GM23338 (cell line): ENCODE results near the gene CALCR. TPM values are rescaled to one million over a fixed set of nuclear protein-coding genes. Genes with fewer than 3 reads are reported as not detected.

Experiments used
- ATAC-seq: fragments of 200-7000 bp; cut with Tn5 transposase; 3 replicates; pipeline ENCODE4 v1.9.1; 2020
- DNase-seq: peaks from one replicate; pipeline ENCODE4 v3.0.0-alpha.2; 2015; ENCODE audit warnings: low spot score
- H2AFZ ChIP-seq: fragments of 200-600 bp; sonication (generic); 2 replicates; pipeline ENCODE4 v1.8.0; 2016; ENCODE audit warnings: antibody characterized with exemption, mild to moderate bottlenecking, moderate library complexity
- H3F3A ChIP-seq: fragments of 200-600 bp; sonication (generic); replicated peaks from 2 replicates; pipeline ENCODE4 v1.8.0; 2017; ENCODE audit warnings: antibody characterized with exemption, mixed run types, low read depth
- H3K27ac ChIP-seq: fragments of 200-600 bp; sonication (generic); 2 replicates; pipeline ENCODE4 v1.6.1; 2016; ENCODE audit warnings: low read depth
- H3K27me3 ChIP-seq: fragments of 200-600 bp; sonication (generic); 2 replicates; pipeline ENCODE4 v1.8.0; 2016; ENCODE audit warnings: mild to moderate bottlenecking, mixed run types, moderate library complexity; ENCODE audit not compliant: insufficient read depth
- H3K36me3 ChIP-seq: fragments of 200-600 bp; sonication (generic); 2 replicates; pipeline ENCODE4 v1.8.0; 2016; ENCODE audit warnings: mild to moderate bottlenecking; ENCODE audit not compliant: insufficient read depth
- H3K4me1 ChIP-seq: fragments of 200-600 bp; sonication (generic); 2 replicates; pipeline ENCODE4 v1.8.0; 2016; ENCODE audit warnings: mild to moderate bottlenecking, moderate library complexity; ENCODE audit not compliant: insufficient read depth
- H3K4me2 ChIP-seq: fragments of 200-600 bp; sonication (generic); 2 replicates; pipeline ENCODE4 v1.7.1; 2017; ENCODE audit warnings: mixed run types
- H3K4me3 ChIP-seq: fragments of 200-600 bp; sonication (generic); 2 replicates; pipeline ENCODE4 v1.6.1; 2016; ENCODE audit warnings: mixed run types
- H3K79me2 ChIP-seq: fragments of 200-600 bp; sonication (generic); replicated peaks from 2 replicates; pipeline ENCODE4 v1.8.0; 2017; ENCODE audit warnings: mild to moderate bottlenecking; ENCODE audit not compliant: insufficient read depth
- H3K9me2 ChIP-seq: fragments of 200-600 bp; sonication (generic); 2 replicates; pipeline ENCODE4 v1.8.0; 2017; ENCODE audit not compliant: insufficient read depth
- H4K20me1 ChIP-seq: fragments of 200-600 bp; sonication (generic); replicated peaks from 2 replicates; pipeline ENCODE4 v1.8.0; 2017; ENCODE audit warnings: mild to moderate bottlenecking; ENCODE audit not compliant: insufficient read depth
- H3K27ac Mint-ChIP-seq: 2 replicates; pipeline ENCODE4 v1.8.0; 2020; ENCODE audit warnings: inconsistent platforms, mild to moderate bottlenecking, moderate library complexity, mixed read lengths
- H3K27me3 Mint-ChIP-seq: 3 replicates; pipeline ENCODE4 v1.8.0; 2022; ENCODE audit warnings: low read depth, mild to moderate bottlenecking, moderate library complexity, mixed read lengths, inconsistent platforms; ENCODE audit not compliant: insufficient read depth, poor library complexity
- H3K36me3 Mint-ChIP-seq: 3 replicates; pipeline ENCODE4 v1.8.0; 2021; ENCODE audit warnings: low read depth, mild to moderate bottlenecking, inconsistent platforms, moderate library complexity, mixed read lengths
- H3K4me1 Mint-ChIP-seq: 3 replicates; pipeline ENCODE4 v1.8.0; 2020; ENCODE audit warnings: mild to moderate bottlenecking, inconsistent platforms, mixed read lengths
- H3K4me3 Mint-ChIP-seq: 3 replicates; pipeline ENCODE4 v1.8.0; 2021; ENCODE audit warnings: moderate library complexity, mild to moderate bottlenecking, inconsistent platforms, mixed read lengths
- H3K9me3 Mint-ChIP-seq: 3 replicates; pipeline ENCODE4 v1.8.0; 2020; ENCODE audit warnings: moderate library complexity, mild to moderate bottlenecking, inconsistent platforms, mixed read lengths
- CREB1 ChIP-seq: fragments of 250-450 bp; sonication (Bioruptor Pico); IDR thresholded peaks from 2 replicates; pipeline ENCODE4 v1.5.0; 2020; ENCODE audit warnings: low read depth, mild to moderate bottlenecking, moderate library complexity
- CTCF ChIP-seq, 2 experiments: fragments of 200-600 bp in 1 of 2; sonication (generic) in 1 of 2; conservative IDR thresholded peaks; 2 replicates each; pipeline versions ENCODE4 v1.5.1 to v1.6.1; 2016 to 2017; ENCODE audit warnings: antibody characterized with exemption in 2 of 2, low read depth in 2 of 2, mild to moderate bottlenecking in 2 of 2, moderate library complexity in 1 of 2
- ETS1 ChIP-seq: IDR thresholded peaks from 2 replicates; pipeline ENCODE4 v1.6.1; 2016; ENCODE audit warnings: antibody characterized with exemption
- EZH2 ChIP-seq: fragments of 200-600 bp; sonication (generic); IDR thresholded peaks from one replicate; pipeline ENCODE4 v1.8.0; 2017; ENCODE audit warnings: antibody characterized with exemption, mild to moderate bottlenecking, low read depth; ENCODE audit not compliant: unreplicated experiment
- EZH2phosphoT487 ChIP-seq: fragments of 200-600 bp; sonication (generic); IDR thresholded peaks from one replicate; pipeline ENCODE4 v1.8.1; 2018; ENCODE audit warnings: antibody characterized with exemption; ENCODE audit not compliant: unreplicated experiment
- JUNB ChIP-seq: IDR thresholded peaks from one replicate; pipeline ENCODE4 v1.6.1; 2016; ENCODE audit warnings: antibody characterized with exemption; ENCODE audit not compliant: unreplicated experiment
- NANOG ChIP-seq: IDR thresholded peaks from 2 replicates; pipeline ENCODE4 v1.6.1; 2016; ENCODE audit warnings: antibody characterized with exemption, borderline replicate concordance
- POLR2AphosphoS5 ChIP-seq: IDR thresholded peaks from 2 replicates; pipeline ENCODE4 v1.6.1; 2016; ENCODE audit warnings: antibody characterized with exemption, low read depth
- REST ChIP-seq: IDR thresholded peaks from one replicate; pipeline ENCODE4 v1.6.1; 2018; ENCODE audit warnings: antibody characterized with exemption; ENCODE audit not compliant: unreplicated experiment
- STAT1 ChIP-seq: IDR thresholded peaks from one replicate; pipeline ENCODE4 v1.6.1; 2016; ENCODE audit warnings: antibody characterized with exemption; ENCODE audit not compliant: unreplicated experiment
- ZNF114 ChIP-seq: fragments of 250-450 bp; sonication (Bioruptor Pico); IDR thresholded peaks from 2 replicates; pipeline ENCODE4 v1.5.0; 2020; ENCODE audit warnings: mild to moderate bottlenecking, moderate library complexity
- ZNF331 ChIP-seq: fragments of 250-450 bp; sonication (Bioruptor Pico); IDR thresholded peaks from 2 replicates; pipeline ENCODE4 v1.5.0; 2020; ENCODE audit warnings: low read depth, mild to moderate bottlenecking, moderate library complexity
- ZNF462 ChIP-seq: fragments of 250-450 bp; sonication (Bioruptor Pico); IDR thresholded peaks from 2 replicates; pipeline ENCODE4 v1.5.0; 2020; ENCODE audit warnings: mild to moderate bottlenecking, moderate library complexity
- polyA plus RNA-seq: library from polyadenylated mRNA; unstranded; fragments of >200 nt; fragmentation: Nextera tagmentation; extraction: Ambion mirVana; gene quantifications from 2 replicates; pipeline ENCODE4 v1.2.1, GENCODE V29; 2016
- total RNA-seq: library from RNA; depleted of rRNA; stranded (reverse); fragments of >200 nt; shearing (Covaris generic); gene quantifications from 2 replicates; pipeline ENCODE4 v1.2.3, GENCODE V29; 2014

The CALCR gene
- total and polyA plus RNA-seq, 2 experiments from 2014 or later, result 0.32 to 1.6 TPM

GRCh38 chr7:93447509-93447908 lies 127.0 kb downstream of the CALCR start:
- Histone ChIP-seq H3K4me3 (no peak overlapping the region), H3F3A (no peaks in the 10 kb centered on the region), H3K9me2 (no peaks in the 10 kb centered on the region; the same call in 1 of the 2 replicates), H3K36me3 (no peaks in the 10 kb centered on the region), H2AFZ (peak overlapping the region; percentile 49; the same call in 1 of the 2 replicates), H3K27ac (no peak overlapping the region), H3K4me1 (peaks cover 9% of the 10 kb centered on the region), H3K27me3 (no peaks in the 10 kb centered on the region), H3K4me2 (no peak overlapping the region), H3K79me2 (no peaks in the 10 kb centered on the region), H4K20me1 (no peaks in the 10 kb centered on the region)
- no peak overlapping the region for H3K27ac Mint-ChIP-seq
- TF ChIP-seq ZNF462 (no peak), ZNF114 (CRISPR knock-in tag) (no peak), REST (no peak), POLR2AphosphoS5 (no peak), STAT1 (no peak), CREB1 (no peak), ZNF331 (CRISPR knock-in tag) (no peak), EZH2 (no peak), EZH2phosphoT487 (no peak), NANOG (no peak), JUNB (no peak), CTCF (conservative IDR thresholded peaks at IDR 0.05; ENCODE audit: low read depth in 2 of 2) (no peak), ETS1 (no peak)
- H3K4me3 Mint-ChIP-seq, result no peak overlapping the region
- H3K27me3 Mint-ChIP-seq, result peaks cover 2% of the 10 kb centered on the region
- no peak for DNase-seq
- H3K36me3 Mint-ChIP-seq, result no peaks in the 10 kb centered on the region
- no peak for ATAC-seq
- H3K9me3 Mint-ChIP-seq, result no peaks in the 10 kb centered on the region
- peaks cover 4% of the 10 kb centered on the region; the same call in 1 of the 3 replicates for H3K4me1 Mint-ChIP-seq
